HG02973 (cell line): ENCODE data around the gene ADARB2.

Source experiments
- ATAC-seq: cut with Tn5 transposase; IDR thresholded peaks from one replicate; pipeline ENCODE4 v1.9.1; 2021; ENCODE audit warnings: moderate library complexity; ENCODE audit not compliant: unreplicated experiment

The ADARB2 gene

DNA sequence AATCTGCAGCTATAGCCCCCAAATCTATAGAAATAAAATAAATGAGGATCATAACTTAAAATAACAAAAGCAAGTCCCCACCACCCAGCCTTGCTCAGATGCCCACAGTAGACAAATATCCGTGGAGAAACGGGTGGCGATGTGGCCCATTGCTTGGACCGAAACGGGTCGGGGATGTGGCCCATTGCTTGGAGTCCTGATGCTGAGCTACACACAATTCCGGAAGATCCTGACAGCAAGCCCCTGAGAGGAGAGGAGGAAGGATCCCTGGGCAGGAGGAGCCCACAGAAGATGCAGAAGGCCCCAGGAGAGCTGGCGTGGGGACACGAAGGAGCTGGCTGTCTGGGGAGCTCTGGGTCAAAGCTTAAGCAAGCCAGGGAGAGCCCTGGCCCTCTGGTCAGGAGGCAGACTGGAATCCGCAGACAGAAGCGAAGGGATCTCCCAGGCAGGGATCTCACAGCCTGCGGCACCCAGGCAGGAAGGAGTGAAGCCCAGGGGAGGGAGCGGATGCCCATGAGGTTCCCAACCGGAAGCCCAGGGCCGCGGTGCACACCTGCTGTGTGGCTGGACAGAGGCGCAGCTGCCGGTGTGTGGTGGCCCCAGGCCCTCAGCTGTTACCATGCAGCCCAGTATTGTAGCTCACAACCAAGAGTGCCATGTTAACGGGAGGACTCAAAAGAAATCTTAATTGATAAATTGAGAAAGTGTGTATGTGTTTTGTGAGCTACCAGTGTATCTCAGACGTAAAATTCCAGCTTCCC lies 138.8 kb downstream of the ADARB2 start:
- no peak for ATAC-seq

DNA sequence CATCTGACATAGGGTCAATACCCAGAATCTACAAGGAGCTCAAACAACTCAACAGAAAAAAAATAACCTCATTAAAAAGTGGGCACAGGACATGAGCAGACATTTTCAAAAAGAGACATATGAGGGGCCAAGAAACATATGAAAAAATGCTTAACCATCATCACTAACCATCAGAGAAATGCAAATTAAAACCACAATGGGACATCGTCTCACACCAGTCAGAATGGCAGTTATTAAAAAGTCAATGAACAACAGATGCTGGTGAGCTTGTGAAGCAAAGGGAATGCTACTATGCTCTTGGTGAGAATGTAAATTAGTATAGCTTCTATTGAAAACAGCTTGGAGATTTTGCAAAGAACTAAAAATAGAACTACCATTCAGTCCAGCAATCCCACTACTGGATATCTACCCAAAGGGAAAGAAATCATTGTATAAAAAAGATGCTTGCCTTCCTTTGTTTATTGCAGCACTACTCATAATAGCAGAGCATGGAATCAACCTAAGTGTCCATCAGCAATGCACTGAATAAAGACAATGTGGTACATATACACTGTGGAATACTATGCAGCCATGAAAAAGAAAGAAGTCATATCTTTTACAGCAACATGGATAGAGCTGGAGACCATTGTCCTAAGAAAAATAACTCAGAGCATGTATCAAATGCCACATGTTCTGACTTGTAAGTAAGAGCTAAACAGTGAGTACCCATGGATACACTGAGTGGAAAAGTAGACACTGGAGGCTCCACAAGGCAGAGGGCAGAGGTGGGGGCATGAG lies 139.8 kb downstream of the ADARB2 start:
- ATAC-seq: no peak

DNA sequence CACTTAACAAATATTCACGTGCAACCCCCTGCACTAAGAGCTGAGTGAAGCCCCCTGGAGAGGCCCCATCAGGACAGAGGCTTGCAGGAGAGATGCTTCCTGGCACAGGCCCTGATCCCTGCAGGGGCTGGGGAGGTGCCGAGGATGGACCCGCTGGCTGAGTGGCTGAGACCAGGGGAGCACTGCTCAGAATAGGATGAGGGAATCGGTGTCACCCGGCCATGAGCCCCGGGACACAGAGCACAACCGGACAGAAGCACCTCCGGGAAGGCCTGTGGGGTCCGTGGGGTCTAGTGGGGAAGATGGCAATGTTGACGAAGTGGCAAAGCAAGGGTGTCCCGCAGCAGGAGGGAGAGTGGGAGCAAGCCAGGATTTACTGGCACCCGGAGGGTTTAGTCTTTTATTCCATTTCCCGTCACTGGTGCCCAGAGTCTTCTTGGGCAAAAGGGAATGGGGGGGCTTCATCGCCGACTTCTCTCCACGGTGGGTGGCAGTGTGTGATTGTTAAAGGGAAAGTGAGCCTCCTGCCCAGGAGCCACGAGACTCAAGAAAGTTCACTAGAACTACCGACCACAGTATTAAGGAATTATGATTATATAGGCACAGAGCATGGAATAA lies 140.7 kb downstream of the ADARB2 start:
- ATAC-seq: no peak

DNA sequence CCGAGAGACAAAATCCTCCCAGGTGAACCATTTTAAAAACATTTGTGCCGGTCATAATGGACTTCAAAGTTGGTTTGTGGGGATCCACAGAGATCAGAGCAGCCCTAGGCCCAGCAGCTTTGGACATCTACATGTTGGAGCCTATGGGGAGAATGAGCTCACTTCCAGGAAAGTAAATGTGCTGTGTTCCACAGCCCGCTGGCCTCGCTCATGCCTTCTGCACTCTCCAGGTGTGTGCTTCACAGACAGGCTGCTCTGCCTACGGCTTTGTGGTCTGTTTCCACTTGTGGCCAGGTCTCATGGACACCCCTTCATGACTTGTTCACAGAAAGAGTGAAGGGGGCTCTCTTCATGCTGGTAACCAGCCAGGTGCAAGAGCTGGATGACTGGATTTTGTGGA lies 141.6 kb downstream of the ADARB2 start:
- ATAC-seq: no peak

DNA sequence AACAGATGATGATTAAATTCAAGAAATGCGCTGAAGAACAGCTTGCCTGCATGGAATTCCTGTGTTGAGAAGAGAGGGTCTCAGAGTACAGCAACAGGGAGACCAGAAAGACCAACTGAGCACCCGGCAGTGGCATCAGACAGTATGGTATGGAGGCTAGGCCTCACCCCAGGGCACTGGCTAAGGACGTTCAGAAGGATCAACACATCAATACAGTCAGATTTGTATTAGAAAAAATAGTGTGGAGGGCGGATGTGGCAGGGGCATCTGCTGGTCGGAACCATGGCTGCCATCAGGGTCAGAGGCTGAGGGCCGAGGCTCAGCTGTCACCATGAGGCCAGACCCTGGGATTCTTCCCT lies 142.1 kb downstream of the ADARB2 start:
- ATAC-seq: no peak

DNA sequence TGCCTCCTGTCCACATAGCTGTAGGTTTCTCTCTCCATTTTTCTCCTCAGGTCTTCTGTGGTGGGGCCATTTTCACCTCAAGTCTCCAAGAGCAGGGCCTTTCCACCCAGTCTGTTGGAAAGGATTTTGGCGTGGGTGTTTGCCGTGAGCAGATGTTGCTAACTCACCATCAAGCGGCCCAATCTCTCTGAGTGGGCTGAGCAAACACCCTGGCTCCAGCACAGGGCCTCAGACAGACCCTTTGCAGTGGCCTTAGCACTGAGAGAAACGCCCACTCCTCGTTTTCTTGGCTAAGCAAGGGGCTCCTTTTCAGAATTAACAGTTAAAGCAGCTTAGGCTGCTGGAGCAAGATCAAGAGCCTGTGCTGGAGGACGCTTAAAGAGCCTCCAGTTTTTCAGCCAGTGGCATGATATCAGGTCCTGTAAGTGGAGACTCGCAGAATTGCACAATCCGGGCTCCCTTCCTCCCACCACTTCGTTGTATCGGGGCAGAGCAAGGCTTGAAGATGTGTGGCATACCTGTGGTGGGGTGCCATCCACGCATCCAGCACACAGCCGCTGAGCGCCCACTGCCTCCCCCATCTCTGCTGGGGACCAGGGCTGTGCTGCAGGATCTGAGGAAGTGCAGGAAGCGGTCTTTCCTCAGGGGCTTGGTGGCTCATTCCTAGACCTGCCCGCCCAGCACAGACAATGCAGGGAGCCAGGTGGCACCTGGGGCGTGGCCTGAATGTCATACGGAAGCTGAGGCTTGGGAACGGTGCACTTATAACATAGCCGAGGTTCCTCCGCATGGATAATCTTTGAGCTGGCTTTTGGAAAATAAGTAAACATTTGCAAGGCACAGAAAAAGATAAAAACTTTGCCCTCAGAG lies 142.7 kb downstream of the ADARB2 start:
- ATAC-seq: no peak

DNA sequence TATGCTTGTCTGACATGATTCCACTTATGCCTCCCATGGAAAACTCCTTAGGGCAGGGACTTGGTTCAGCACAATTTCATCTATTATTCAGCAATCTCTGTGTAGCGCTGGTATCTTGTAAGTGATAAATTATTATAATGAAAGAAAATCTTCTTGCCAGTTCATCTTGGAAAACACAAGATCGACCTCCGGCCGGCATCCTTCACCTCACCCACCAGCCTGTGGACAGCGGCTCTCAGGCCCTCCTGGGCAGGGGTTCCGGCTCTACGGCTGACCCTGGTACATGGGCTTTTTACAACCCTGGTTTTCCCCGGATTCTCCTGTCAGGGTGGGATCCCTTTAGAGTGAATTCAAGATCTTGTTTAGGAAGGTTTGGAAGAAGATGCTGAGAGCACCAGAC lies 145.6 kb downstream of the ADARB2 start:
- no peak for ATAC-seq

DNA sequence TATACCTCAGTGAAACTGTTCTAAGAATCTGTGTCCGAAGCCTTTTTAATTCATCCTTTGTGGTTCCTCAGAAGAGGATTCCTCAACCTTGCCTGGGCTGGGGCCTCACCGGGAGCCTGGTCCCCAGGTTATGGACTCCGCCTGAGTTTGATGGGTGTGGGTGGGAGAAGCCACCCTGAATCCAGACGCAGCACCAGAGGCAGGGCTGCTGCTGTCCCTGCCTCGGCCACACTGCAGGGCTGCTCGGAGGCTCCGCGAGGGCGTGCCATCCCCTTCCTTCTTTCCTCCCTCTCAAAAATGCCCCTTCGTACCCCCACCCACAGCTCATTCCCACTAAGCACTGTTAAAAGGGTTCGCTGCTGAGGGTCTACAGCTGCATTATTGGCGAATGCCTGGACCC lies 146.3 kb downstream of the ADARB2 start:
- no peak for ATAC-seq

DNA sequence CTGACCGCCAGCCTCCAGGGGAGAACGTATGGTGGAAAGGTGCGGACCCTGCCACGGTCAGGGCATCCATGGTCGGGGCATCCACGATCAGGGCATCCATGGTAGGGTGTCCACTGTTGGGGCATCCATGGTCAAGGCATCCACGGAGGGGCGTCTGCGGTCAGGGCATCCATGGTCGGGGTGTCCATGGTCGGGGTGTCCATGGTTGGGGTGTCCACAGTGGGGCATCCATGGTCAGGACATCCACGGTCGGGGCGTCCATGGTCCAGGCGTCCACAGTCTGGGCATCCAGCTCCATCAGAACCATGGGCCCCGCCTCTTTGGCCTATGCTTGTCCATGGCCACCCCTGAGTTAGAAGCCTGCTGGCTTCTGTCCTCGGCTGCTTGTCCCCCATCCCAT lies 148.1 kb downstream of the ADARB2 start:
- no peak for ATAC-seq

DNA sequence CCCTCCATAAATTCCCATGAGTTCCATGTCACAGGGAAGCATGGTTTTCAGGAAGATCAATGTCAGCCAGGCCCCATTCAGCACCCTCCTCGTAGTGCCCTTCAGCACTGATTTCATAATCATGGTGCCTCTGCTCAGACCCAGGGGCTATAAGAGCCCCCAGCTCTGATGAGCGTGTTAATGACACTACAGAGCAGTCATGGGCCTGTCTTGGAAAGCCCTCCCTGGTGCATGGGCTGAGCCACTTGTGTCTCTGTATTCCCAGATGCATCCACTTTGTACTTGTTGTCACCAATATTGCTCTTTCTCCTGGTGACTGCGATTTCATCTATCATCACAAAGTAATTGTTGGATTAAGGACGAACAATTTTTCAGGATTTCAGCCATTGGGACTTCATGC lies 154.6 kb downstream of the ADARB2 start:
- ATAC-seq: no peak

DNA sequence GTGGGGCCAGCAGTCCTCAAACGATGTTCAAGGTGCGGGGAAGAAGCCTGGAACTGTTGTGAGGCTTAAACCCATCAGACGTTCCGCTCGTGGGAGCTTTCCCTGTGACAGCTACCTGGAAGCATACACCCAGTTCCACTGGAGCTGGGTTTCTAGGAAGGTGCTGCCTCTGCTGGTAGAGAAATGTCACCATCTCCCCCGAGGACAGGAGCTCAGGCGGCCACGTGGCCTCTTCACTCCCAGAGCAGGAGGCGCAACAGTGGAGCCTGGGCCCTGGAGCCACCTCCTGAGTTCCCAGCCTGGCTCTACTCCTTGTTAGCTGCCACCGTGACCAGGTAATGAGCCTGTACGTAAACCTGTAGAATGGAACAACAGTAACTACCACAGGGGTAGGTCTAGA lies 156.1 kb downstream of the ADARB2 start:
- ATAC-seq: no peak

DNA sequence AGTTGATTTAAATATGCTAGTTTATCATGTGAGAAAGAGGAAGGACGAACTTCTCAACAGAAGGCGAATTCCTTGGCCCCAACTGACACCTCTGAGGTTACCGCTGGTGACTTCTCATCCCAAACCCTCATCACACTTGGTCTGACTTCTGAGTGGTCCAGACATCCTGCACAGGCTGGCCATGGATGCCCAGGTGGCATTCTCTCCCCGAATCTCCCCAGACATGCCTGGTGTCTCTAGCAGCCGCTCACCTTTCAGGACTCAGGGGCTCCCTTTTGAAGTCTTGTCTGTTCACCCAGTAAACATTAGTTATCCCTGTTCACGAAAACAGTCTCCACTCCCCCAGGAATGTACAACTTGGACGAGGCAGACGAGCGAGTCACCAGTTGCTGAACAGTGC lies 157.7 kb downstream of the ADARB2 start:
- no peak for ATAC-seq

DNA sequence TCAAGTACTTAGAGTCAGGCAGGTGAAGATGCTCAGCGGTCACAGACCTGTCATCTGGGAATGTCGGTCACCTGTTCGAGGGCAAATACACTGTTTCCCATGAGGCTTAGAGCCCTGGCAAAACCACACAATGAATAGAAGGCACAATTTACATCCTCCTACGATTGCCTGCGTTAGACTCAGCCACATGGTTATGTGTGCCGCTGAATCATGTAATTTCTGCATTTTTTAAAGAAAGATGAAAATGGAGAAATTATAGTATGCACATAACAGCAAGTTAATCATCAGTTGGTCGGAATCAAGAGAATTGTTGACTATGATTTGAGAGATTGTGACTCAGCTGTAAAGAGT lies 158.2 kb downstream of the ADARB2 start:
- ATAC-seq: no peak

DNA sequence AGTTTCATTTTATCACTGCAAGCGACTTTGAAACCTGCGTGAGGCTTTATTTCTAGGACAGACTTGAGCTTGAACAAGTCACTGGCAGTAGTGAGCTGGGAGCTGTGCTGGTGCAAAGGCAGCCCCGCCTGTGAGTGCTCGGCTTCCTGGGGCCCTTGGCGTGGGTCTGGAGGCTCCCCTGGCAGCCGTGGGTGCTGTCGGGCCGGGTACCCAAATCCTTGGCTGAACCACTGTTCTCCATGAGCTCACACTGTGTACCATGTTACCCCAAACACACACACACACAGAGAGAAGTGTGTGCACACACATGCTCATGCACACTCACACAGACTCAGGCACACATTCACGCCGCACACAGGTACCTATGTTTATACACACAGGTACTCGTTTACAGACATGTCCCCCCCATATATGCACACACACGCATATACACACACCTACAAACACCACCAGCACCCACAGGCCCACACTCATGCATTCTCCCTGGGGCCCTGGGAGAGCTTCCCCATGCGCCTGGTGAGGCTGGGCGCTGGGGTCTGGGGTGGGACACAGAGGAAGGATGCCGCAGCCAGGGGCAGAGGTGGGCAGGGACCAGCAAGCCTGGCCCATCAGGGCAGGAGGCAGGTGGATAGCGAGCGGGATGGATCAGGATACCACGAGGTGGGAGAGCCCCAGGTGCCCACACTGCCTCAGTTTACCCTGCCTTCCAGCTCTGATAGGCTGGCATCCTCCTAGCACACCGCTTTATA lies 158.8 kb downstream of the ADARB2 start:
- ATAC-seq: no peak

DNA sequence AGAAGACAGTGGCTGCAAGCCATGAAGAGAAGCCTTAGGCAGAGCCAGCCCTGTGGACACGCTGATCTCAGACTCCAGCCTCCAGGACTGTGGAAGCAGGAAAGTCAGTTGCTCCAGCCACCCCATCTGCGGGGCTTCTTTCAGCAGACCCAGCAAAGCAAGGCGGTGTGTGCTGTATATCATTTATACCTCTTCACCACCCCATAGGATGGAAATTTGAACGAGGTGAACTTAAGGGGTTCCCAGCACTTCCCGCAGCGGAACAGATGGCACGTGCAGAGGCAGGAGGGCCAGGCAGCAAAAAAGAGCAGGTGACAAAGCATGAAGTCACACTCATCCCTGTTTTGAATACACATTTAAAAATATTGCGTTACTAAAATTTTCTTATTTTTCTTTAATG lies 159.4 kb downstream of the ADARB2 start:
- ATAC-seq: no peak

DNA sequence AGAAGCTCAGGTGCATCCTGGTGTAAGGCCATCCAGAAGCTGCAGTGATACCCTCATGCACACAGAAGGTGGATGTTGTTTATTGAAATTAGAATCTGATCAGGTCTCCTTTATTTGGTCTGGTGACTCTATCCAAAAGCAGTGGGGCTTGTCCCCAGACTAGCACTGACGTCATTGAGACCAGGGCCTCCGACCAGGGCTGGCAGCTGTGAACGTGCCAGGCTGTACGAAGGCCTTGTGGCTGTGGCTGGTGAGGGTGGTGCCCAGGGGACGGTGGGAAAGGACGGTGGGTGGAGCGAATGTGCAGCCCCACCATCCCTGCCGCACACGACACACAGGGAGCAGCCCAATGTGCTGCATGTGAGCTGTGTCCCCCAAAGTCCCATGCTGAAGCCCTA lies 160.0 kb downstream of the ADARB2 start:
- ATAC-seq: no peak

DNA sequence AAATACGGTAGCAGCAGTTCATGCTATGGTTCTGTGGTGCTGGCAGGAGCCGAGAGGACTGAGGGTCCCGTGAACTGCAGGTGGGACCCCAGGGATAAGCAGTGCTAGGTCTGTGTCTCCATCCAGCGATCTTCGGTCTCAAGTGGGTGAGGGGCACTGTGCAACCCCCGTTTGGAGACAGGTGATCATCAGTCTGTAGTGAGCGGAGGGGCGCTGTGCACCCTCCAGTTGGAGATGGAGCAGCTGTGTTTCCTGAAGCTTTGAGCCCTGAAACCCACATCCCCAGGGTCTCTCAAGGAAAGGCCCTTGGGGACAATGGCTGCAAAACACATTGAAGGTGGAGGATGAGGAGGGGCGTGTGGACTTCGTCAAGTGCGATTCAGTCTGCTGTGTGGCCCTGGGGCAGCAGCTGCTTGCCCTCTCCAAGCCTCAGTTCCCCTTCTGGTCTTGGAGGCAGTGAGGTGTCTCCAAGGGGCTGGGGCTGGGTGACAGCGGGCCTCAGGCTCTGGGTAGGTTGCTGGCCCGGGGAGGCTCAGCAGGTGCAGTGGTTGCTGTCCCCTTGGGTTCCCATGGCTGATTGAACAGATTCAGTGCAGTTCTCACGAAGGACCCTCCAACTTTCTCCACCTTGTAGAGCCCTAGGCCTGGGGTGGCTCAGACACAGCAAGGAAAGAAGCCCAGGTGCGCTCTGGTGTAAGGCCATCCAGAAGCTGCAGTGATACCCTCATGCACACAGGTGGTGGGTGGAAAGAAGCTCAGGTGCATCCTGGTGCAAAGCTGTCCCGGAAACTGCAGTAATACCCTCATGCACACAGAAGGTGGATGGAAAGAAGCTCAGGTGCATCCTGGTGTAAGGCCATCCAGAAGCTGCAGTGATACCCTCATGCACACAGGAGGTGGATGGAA lies 160.6 kb downstream of the ADARB2 start:
- no peak for ATAC-seq

DNA sequence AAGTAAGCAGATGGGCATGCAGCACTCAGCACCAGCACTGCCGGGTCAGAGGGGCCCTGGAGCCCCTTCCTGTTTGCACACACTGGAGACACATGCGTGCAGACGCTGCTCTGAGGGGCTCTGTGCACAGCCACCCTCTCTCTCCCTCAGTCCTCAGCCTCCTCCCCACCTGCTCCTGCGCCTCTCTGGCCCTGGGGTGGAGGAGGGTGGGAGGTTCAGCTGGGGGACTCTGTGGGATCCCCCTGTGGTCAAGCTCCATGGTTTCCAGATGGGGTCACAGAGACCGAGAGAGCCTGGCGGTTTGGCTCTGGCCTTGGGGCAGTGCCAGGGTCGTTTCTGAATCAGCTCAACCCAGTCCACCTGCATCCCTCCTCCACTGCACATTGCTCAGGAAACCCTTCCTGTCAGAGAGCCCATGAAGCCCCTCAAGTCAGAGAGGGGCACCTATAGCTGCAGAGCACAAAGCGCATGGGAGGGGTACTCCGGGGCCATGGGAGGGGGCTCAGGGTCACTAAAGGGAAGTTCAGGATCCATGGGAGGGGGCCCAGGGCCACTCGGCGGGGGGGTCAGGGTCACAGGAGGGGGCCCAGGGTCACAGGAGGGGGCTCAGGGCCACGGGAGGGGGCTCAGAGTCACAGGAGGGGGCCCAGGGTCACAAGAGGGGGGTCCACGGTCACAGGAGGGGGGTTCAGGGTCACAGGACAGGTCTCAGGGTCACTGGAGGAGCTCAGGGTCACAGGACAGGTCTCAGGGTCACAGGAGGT lies 161.7 kb downstream of the ADARB2 start:
- ATAC-seq: no peak

DNA sequence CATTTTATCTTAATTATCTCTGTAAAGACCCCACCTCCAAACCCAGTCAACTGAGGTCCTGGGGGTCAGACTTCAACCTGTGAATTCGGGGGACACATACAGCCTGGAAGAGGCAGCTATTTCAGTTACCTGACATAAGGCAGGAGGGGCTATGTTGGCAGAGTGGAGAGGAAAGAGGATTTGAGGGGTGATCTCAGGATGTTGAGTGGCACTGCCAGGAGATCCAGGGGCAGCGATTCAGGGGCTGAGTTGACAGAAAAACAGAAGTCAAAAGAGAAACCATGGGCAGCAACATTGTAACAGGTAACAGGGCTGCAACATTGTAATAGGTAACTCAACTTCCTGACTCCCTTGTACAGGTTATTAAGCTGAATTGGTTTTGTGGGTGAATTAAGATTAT lies 162.6 kb downstream of the ADARB2 start:
- no peak for ATAC-seq
